Measurements from ENCODE around the gene OCLN. TPM values are rescaled to one million over a fixed set of nuclear protein-coding genes. Genes with fewer than 3 reads are reported as not detected.

Gene OCLN
- total RNA-seq, 1 donor from 2014 or later = 4.4 TPM

- TF ChIP-seq CTCF (IDR thresholded peaks at IDR 0.05) = no peak
- no peak for DNase-seq (ENCODE audit: extremely low spot score, unreplicated experiment)
- H3K4me1 Mint-ChIP-seq (ENCODE audit: unreplicated experiment) = peaks cover 29% of the 10 kb centered on the region
- no peaks in the 10 kb centered on the region for H3K27me3 Mint-ChIP-seq (ENCODE audit: unreplicated experiment)
- no peaks in the 10 kb centered on the region for H3K9me3 Mint-ChIP-seq (ENCODE audit: unreplicated experiment)
- no peak overlapping the region for H3K27ac Mint-ChIP-seq (ENCODE audit: unreplicated experiment)
- no peak overlapping the region for H3K4me3 Mint-ChIP-seq (ENCODE audit: unreplicated experiment)
- no peaks in the 10 kb centered on the region for H3K36me3 Mint-ChIP-seq (ENCODE audit: unreplicated experiment)
These were observed 29.4 kb downstream of the OCLN start for GRCh38 chr5:69522035-69522434.

DNA sequence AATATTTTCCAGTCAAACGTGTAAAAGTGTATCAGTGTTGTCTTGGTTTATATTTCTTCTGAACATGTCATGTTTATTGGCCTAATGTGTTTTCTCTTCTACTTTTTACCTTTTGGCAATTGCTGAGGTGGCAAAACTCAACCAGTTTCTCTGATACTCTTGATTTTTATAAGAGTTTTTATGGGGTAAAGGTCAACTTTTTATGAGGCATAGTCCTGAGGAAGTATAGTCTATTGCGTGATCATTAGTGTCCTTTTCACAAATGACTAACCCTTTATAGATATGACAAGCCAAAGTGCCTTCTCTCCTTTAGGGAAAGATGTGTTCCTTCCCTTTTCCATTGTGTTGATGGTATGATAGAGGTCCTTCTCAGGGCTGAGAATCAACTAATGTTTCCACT lies 32.9 kb downstream of the OCLN start:
- no peak overlapping the region for H3K4me3 Mint-ChIP-seq (ENCODE audit: unreplicated experiment)
- peaks cover 5% of the 10 kb centered on the region for H3K27me3 Mint-ChIP-seq (ENCODE audit: unreplicated experiment)
- H3K4me1 Mint-ChIP-seq (ENCODE audit: unreplicated experiment) = peaks cover 12% of the 10 kb centered on the region
- no peak for DNase-seq (ENCODE audit: extremely low spot score, unreplicated experiment)
- no peaks in the 10 kb centered on the region for H3K9me3 Mint-ChIP-seq (ENCODE audit: unreplicated experiment)
- H3K36me3 Mint-ChIP-seq (ENCODE audit: unreplicated experiment) = no peaks in the 10 kb centered on the region
- no peak overlapping the region for H3K27ac Mint-ChIP-seq (ENCODE audit: unreplicated experiment)
- no peak for TF ChIP-seq CTCF (IDR thresholded peaks at IDR 0.05)

DNA sequence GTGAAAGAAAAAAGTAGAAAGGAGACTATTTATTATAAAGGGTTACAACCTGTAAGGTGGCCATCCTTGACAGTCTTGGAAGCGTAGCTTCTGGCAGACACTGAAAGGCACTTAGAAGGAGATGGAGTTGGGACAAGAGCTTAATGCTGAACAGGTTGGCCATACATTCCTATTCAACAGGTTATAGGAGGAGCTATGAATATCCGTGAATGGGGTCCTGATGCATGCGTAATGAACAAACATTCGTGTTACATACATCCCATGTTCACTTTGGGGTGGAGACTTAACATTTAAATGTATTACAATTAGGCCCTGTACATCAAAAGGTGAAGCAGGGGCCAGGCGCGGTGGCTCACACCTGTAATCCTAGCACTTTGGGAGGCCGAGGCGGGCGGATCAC lies 34.1 kb downstream of the OCLN start:
- no peaks in the 10 kb centered on the region for H3K9me3 Mint-ChIP-seq (ENCODE audit: unreplicated experiment)
- no peak overlapping the region for H3K27ac Mint-ChIP-seq (ENCODE audit: unreplicated experiment)
- no peaks in the 10 kb centered on the region for H3K36me3 Mint-ChIP-seq (ENCODE audit: unreplicated experiment)
- no peak overlapping the region for H3K4me3 Mint-ChIP-seq (ENCODE audit: unreplicated experiment)
- no peak for TF ChIP-seq CTCF (IDR thresholded peaks at IDR 0.05)
- H3K27me3 Mint-ChIP-seq (ENCODE audit: unreplicated experiment) = peaks cover 11% of the 10 kb centered on the region
- DNase-seq (ENCODE audit: extremely low spot score, unreplicated experiment) = no peak
- H3K4me1 Mint-ChIP-seq (ENCODE audit: unreplicated experiment) = peaks cover 2% of the 10 kb centered on the region

DNA sequence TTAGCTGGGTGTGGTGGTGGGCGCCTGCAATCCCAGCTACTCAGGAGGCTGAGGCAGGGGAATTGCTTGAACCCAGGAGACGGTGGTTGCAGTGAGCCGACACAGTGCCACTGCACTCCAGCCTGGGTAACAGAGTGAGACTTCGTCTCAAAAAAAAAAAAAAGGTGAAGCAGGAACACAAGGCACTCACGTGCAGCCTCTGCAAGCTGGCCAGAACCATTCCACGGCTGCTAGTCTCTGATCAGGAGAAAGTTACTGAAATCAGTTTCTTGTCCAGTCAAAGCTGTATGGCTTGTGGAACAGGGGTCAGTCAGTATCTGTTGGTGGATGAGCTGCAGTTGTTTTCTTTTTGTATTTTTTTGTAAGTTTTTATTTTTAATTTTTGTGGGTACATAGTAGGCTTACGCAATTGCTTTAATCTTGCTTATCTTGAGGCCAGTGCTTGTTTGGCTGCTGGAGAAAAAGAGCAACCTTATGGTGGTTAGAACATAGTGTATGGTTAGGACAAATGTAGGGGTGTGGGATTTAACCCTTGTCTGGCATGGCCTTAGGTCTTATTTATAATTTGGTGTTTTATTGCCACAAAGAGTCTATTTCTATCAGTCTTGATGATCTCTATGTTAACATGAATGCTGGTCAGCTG lies 34.7 kb downstream of the OCLN start:
- TF ChIP-seq CTCF (IDR thresholded peaks at IDR 0.05) = no peak
- Mint-ChIP-seq H3K9me3 (ENCODE audit: unreplicated experiment) (no peaks in the 10 kb centered on the region), H3K27me3 (ENCODE audit: unreplicated experiment) (peaks cover 13% of the 10 kb centered on the region), H3K4me1 (ENCODE audit: unreplicated experiment) (peaks cover under 1% of the 10 kb centered on the region), H3K27ac (ENCODE audit: unreplicated experiment) (no peak overlapping the region), H3K4me3 (ENCODE audit: unreplicated experiment) (no peak overlapping the region), H3K36me3 (ENCODE audit: unreplicated experiment) (no peaks in the 10 kb centered on the region)
- no peak for DNase-seq (ENCODE audit: extremely low spot score, unreplicated experiment)

GRCh38 chr5:69528035-69528434 lies 35.4 kb downstream of the OCLN start:
- H3K4me3 Mint-ChIP-seq (ENCODE audit: unreplicated experiment) = no peak overlapping the region
- no peak for DNase-seq (ENCODE audit: extremely low spot score, unreplicated experiment)
- no peaks in the 10 kb centered on the region for H3K4me1 Mint-ChIP-seq (ENCODE audit: unreplicated experiment)
- H3K27me3 Mint-ChIP-seq (ENCODE audit: unreplicated experiment) = peaks cover 13% of the 10 kb centered on the region
- no peaks in the 10 kb centered on the region for H3K36me3 Mint-ChIP-seq (ENCODE audit: unreplicated experiment)
- no peak overlapping the region for H3K27ac Mint-ChIP-seq (ENCODE audit: unreplicated experiment)
- no peaks in the 10 kb centered on the region for H3K9me3 Mint-ChIP-seq (ENCODE audit: unreplicated experiment)
- no peak for TF ChIP-seq CTCF (IDR thresholded peaks at IDR 0.05)

Measured in osteocyte (in vitro differentiated cells).